Endometrial microvascular endothelial cells (primary cell): ENCODE results near the gene FAM107B. TPM values are rescaled to one million over a fixed set of nuclear protein-coding genes. Genes with fewer than 3 reads are reported as not detected.

Experiments
- in situ Hi-C: cut with HindIII; loops from 2 replicates; pipeline ENCODE4 v1.10.0; 2017; ENCODE audit warnings: low sequenced_read_pairs, low pct_unique_long_range_greater_than_20kb; ENCODE audit errors: inconsistent ontology term
- total RNA-seq: library from RNA; depleted of rRNA; stranded (reverse); fragments of >200 nt; gene quantifications from one replicate; pipeline ENCODE4 v1.2.3, GENCODE V29; 2015; ENCODE audit errors: inconsistent ontology term

FAM107B gene
- total RNA-seq, 1 donor from 2014 or later, result 77.7 TPM

DNA sequence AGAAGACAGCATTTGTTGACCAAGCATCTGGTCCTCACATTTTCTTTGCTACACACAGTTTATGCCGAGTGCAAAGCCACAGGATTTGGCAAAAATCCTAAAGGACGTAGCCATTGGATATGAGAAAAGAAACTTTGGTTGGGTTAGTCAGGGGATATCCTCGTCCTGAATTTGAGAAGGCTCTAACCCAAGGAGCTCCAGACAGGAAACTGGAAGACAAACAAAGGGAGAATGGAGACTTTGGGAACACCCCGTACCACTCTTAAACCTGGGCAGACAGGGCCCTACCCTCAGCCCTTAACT is 297.3 kb downstream of the FAM107B start:
- in situ Hi-C loops, result no loop called here

DNA sequence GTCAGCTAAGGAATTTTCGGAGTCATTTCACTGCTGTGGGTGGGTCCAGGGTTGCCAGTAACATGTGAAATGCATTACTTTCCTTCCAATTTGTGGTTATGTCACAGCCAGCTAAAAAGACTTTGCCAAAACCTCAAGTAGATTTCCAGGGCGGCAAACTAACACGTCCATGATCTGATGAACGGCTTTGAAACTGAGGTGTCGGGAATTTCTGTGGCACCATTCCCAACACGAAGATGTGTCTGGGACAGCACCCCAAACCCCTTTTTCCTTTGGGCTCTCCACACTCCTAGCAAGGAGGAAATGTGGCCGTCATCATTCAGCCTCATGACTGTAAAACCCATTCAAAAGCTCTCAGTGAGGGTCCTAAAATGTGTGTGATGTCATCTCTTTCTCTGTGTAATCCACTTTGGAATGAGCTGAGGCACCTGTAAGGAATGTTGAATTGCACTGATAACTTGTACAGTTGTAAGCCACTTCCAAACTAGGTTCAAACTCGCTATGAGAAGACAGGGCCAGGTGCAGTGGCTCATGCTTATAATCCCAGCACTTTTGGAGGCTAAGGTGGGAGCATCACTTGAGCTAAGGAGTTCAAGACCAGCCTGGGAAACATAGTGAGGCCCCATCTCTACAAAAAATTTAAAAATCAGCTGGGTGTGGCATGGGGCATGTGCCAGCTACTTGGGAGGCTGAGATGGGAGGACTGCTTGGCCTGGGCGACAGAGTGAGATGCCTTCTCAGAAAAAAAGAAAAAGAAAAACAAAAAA is 297.9 kb downstream of the FAM107B start:
- in situ Hi-C loops, result no loop called here

DNA sequence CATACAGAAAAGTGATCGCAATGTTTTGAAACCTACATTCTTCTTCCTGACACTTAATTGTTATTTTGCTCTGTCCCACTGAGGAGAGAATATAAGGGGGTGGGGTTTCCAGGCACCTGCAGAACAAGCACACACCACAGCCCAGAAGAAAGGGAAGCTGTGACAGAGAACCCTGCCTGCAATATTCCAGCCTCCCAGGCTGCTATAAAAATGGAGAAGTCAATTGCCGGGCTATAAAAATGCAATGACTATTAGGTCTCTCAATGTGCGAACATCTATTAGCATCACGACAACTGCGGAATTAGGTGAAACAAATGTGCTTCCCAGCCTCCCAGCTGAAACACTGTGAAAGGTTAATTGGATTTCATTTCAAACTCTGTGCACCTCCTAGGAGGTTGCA is 298.7 kb downstream of the FAM107B start:
- in situ Hi-C loops, result no loop called here

DNA sequence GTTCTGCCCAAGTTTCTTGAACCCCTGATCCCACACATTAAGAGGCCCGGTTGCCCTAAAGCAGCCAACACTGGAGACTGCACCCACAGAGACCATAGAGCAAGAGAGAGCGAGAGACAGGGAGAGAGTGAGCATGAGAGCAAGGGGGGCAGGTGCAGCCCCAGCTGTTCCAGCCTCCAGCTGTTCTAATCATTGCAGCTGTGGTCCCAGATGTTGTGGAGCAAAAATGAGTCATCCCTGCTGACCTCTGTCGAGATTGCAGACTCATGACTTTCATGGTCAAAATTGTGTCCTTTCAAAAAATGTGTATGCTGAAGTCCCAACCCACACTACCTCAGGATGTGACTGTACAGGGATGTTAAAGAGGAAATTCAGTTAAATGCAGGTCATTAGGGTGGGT is 300.0 kb downstream of the FAM107B start:
- in situ Hi-C loops, result no loop called here

DNA sequence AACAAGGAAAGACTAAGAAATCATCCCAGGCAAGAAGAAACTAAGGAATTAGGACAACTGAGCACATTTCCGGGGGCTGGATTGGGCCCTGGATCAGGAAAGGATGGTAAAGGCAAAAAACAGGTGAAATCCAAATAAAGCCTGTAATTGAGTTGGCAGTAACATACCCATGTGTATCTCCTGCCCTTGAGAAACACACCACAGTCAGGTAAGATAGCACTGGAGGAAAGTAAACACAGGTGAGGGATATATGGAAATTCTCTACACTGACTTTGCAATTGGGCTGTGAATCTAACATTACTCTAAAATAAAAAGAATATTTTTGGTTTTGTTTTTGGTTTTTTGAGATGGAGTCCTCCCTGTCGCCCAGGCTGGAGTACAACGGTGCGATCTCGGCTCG is 303.8 kb downstream of the FAM107B start:
- in situ Hi-C loops, result no loop called here

DNA sequence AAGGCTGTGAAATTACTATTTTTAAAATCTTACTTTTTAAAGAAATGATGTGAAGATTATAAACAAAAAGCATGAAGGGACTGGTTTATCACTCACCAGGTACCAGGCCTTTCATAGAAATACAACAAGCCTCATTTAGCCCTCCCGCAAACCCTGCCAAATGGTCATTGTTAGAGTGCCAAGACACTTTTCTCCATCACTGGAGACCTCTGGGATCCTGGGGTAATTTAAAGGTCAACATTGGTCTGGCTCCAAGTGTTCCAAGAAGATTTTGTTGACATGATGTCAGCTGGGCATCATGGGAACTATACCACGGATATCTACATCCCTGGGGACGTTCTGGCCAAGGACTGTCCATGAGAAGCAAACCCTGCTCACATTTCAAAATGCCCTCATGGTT is 306.0 kb downstream of the FAM107B start:
- in situ Hi-C loops, result no loop called here

Other genes starting within 250 kb of the FAM107B start
- not detected for gene CDNF, start 63.1 kb upstream of the FAM107B start, total RNA-seq
- 18.9 TPM for gene HSPA14, start 63.4 kb upstream of the FAM107B start, total RNA-seq
- 13.9 TPM for gene MSANTD7, start 63.4 kb upstream of the FAM107B start, total RNA-seq
- 29.3 TPM for gene SUV39H2, start 104.0 kb upstream of the FAM107B start, total RNA-seq
- 5.7 TPM for gene DCLRE1C, start 179.2 kb upstream of the FAM107B start, total RNA-seq
- gene MEIG1, start 184.5 kb upstream of the FAM107B start, total RNA-seq, result not detected